ENCODE results near the gene BBS9. TPM values are rescaled to one million over a fixed set of nuclear protein-coding genes. Genes with fewer than 3 reads are reported as not detected.

BBS9 gene
- polyA plus RNA-seq, 3 donors = 2.7 to 10.6 (median 4.8) TPM

- no peak overlapping the region for H3K27ac ChIP-seq (ENCODE audit: low read depth, low read length)
- WGBS, 3 donors = 66 to 81% (median 72%) methylated on average over 3 of the region's 3 CpGs
These were observed 410.5 kb downstream of the BBS9 start for GRCh38 chr7:33539659-33540400.

- no peak overlapping the region for H3K27ac ChIP-seq (ENCODE audit: low read depth, low read length)
These were observed 418.5 kb downstream of the BBS9 start for GRCh38 chr7:33547880-33548279.

GRCh38 chr7:33550363-33550762 is 421.0 kb downstream of the BBS9 start:
- no peak overlapping the region for H3K27ac ChIP-seq (ENCODE audit: low read depth, low read length)
- WGBS, 3 donors = 89 to 95% (median 90%) methylated on average over 2 of the region's 2 CpGs

- 48 to 91% (median 87%) methylated on average over 3 of the region's 3 CpGs for WGBS, 3 donors
- H3K27ac ChIP-seq (ENCODE audit: low read depth, low read length) = no peak overlapping the region
These were observed 421.6 kb downstream of the BBS9 start for GRCh38 chr7:33550979-33551378.

GRCh38 chr7:33554046-33554445 is 424.7 kb downstream of the BBS9 start:
- WGBS, 3 donors = 64 to 82% (median 75%) methylated on average over 1 of the region's 1 CpG
- H3K27ac ChIP-seq (ENCODE audit: low read depth, low read length) = no peak overlapping the region

- 58 to 77% (median 69%) methylated on average over 4 of the region's 4 CpGs for WGBS, 3 donors
- no peak overlapping the region for H3K27ac ChIP-seq (ENCODE audit: low read depth, low read length)
These were observed 425.2 kb downstream of the BBS9 start for GRCh38 chr7:33554576-33554975.

- no peak overlapping the region for H3K27ac ChIP-seq (ENCODE audit: low read depth, low read length)
These were observed 427.1 kb downstream of the BBS9 start for GRCh38 chr7:33556472-33556871.

- 93 to 95% (median 94%) methylated on average over 6 of the region's 6 CpGs for WGBS, 3 donors
- H3K27ac ChIP-seq (ENCODE audit: low read depth, low read length) = no peak overlapping the region
These were observed 429.4 kb downstream of the BBS9 start for GRCh38 chr7:33558549-33559323.

GRCh38 chr7:33559324-33559710 is 430.0 kb downstream of the BBS9 start:
- H3K27ac ChIP-seq (ENCODE audit: low read depth, low read length) = no peak overlapping the region
- 77 to 82% (median 77%) methylated on average over 6 of the region's 6 CpGs for WGBS, 3 donors

GRCh38 chr7:33562996-33563395 is 433.6 kb downstream of the BBS9 start:
- H3K27ac ChIP-seq (ENCODE audit: low read depth, low read length) = no peak overlapping the region

GRCh38 chr7:33563651-33564050 is 434.3 kb downstream of the BBS9 start:
- H3K27ac ChIP-seq (ENCODE audit: low read depth, low read length) = no peak overlapping the region
- WGBS, 3 donors = 82 to 91% (median 89%) methylated on average over 7 of the region's 7 CpGs

- WGBS, 3 donors = 88 to 95% (median 88%) methylated on average over 1 of the region's 1 CpG
- H3K27ac ChIP-seq (ENCODE audit: low read depth, low read length) = no peak overlapping the region
These were observed 448.8 kb downstream of the BBS9 start for GRCh38 chr7:33578166-33578565.

GRCh38 chr7:33578881-33579672 is 449.7 kb downstream of the BBS9 start:
- 93 to 96% (median 95%) methylated on average over 5 of the region's 5 CpGs for WGBS, 3 donors
- H3K27ac ChIP-seq (ENCODE audit: low read depth, low read length) = no peak overlapping the region

- no peak overlapping the region for H3K27ac ChIP-seq (ENCODE audit: low read depth, low read length)
These were observed 450.3 kb downstream of the BBS9 start for GRCh38 chr7:33579673-33579960.

- WGBS, 3 donors = 64 to 88% (median 87%) methylated on average over 3 of the region's 3 CpGs
- no peak overlapping the region for H3K27ac ChIP-seq (ENCODE audit: low read depth, low read length)
These were observed 451.9 kb downstream of the BBS9 start for GRCh38 chr7:33581236-33581635.

GRCh38 chr7:33582104-33582503 is 452.7 kb downstream of the BBS9 start:
- 77 to 85% (median 85%) methylated on average over 1 of the region's 1 CpG for whole genome bisulfite sequencing, 3 donors
- H3K27ac ChIP-seq (ENCODE audit: low read depth, low read length) = no peak overlapping the region

GRCh38 chr7:33582533-33582932 is 453.2 kb downstream of the BBS9 start:
- H3K27ac ChIP-seq (ENCODE audit: low read depth, low read length) = no peak overlapping the region
- WGBS, 3 donors = 98 to 100% (median 100%) methylated on average over 1 of the region's 1 CpG

GRCh38 chr7:33589911-33590310 is 460.5 kb downstream of the BBS9 start:
- 97 to 100% (median 98%) methylated on average over 2 of the region's 2 CpGs for WGBS, 3 donors
- no peak overlapping the region for H3K27ac ChIP-seq (ENCODE audit: low read depth, low read length)

- no peak overlapping the region for H3K27ac ChIP-seq (ENCODE audit: low read depth, low read length)
These were observed 461.6 kb downstream of the BBS9 start for GRCh38 chr7:33590916-33591315.

- no peak overlapping the region for H3K27ac ChIP-seq (ENCODE audit: low read depth, low read length)
- 70 to 73% (median 72%) methylated on average over 5 of the region's 5 CpGs for WGBS, 3 donors
These were observed 462.1 kb downstream of the BBS9 start for GRCh38 chr7:33591490-33591889.

Data from adipose tissue (tissue), 3 donors.